Placental pericyte (primary cell): Measurements from ENCODE around the gene TFDP3. TPM values are rescaled to one million over a fixed set of nuclear protein-coding genes. Genes with fewer than 3 reads are reported as not detected.

ENCODE experiments used
- small RNA-seq: library from RNA; depleted of rRNA; stranded (forward); fragments of <200 nt; gene quantifications from one replicate; pipeline ENCODE3, GENCODE V24; 2012; ENCODE audit warnings: low replicate concordance
- total RNA-seq: library from RNA; depleted of rRNA; stranded (reverse); fragments of >200 nt; gene quantifications from 2 replicates; pipeline ENCODE4 v1.2.3, GENCODE V29; 2012

Gene TFDP3
- total RNA-seq, result not detected in 2 replicates

GRCh38 chrX:133218329-133218728 is at the start of gene TFDP3:
Gene TFDP3, minus strand, starts transcription at chrX:133218354. Its CDS starts 95 bp downstream, at chrX:133218259.

Small RNA genes within 50 kb of the gene (small RNA-seq; reads per million reads assigned to genes)
- gene RNU1-115P, result 0.42 reads per million, percentile 13 among the genes with 10 or more reads in this experiment

Other genes starting within 250 kb of the TFDP3 start
- gene USP26, start 121.2 kb downstream of the TFDP3 start, total RNA-seq, result not detected in 2 replicates
- gene GPC4, start 197.1 kb upstream of the TFDP3 start, total RNA-seq, result under 0.01 TPM in 2 replicates